ENCODE measurements around the gene ESM1. TPM values are rescaled to one million over a fixed set of nuclear protein-coding genes. Genes with fewer than 3 reads are reported as not detected.
"Not testable (repeated sequence)": the region's sequence is repeated elsewhere in the genome, so short reads cannot be mapped to it uniquely, and the experiment has no call there.

The ESM1 gene, protein sequence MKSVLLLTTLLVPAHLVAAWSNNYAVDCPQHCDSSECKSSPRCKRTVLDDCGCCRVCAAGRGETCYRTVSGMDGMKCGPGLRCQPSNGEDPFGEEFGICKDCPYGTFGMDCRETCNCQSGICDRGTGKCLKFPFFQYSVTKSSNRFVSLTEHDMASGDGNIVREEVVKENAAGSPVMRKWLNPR
- 10 to 100 TPM in 1 of 4 donors, 1 to 10 TPM in 3; 1.4 to 14.8 (median 8.5) TPM for polyA plus RNA-seq (ENCODE audit: insufficient read length in 4 of 4)

DNA sequence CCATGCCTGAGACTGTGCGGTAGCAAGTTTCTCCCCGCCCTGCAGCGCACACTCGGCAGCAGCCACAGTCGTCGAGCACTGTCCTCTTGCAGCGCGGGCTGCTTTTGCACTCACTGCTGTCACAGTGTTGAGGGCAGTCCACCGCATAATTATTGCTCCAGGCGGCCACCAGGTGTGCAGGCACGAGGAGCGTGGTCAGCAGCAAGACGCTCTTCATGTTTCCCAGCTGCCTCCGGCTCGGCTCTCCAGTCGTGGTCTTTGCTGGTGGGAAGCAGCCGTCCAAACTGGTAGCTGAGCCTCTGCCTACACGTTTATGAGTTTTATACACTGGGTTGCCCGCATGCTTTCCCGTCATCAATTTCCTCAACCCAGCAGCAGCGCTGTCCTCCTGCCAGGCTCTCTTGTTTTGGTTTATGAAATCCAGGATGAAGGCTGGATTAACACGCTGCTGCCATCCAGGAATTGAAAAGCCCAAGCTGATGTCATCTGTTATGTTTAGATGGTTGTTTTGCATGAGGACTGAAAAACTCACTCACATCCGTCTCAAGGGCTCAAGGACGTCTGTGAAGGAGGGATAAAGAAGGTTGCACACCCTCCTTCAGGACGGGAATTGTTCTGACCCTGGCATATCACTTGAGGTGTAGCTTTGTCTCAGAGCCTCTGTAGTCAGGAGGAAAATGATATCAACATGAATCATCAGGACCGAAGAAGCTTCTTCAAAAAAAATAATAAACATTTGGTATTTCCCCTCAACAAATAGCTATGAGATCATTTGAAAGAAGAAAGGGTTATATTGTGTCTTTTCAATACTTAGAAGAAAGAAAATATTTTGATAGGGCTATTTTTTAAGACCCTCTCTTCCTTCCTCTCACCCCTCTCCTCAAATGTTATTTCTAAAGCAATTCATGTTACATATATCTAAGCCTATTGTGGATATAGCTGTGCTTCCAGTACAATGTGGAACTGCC lies at the start of gene ESM1:
TSS of gene ESM1 (minus strand) at position 293 of the 968 bp plus-strand sequence. CDS start at position 217, 76 bp downstream.
- no peak for DNase-seq (ENCODE audit: low read depth in 4 of 4, low spot score in 3 of 4)

DNA sequence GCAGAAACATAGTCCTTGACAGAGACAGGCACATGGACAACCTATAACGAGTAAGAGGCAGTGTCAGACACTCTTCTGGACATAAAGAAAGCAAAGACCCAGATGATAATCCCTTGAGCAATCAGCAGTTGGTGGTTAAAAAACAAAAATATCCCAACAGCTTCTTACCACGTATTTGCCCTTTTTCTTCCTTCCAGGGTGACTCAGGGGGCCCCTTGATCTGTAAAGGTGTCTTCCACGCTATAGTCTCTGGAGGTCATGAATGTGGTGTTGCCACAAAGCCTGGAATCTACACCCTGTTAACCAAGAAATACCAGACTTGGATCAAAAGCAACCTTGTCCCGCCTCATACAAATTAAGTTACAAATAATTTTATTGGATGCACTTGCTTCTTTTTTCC lies 48.2 kb upstream of the ESM1 start:
- no peak for DNase-seq (ENCODE audit: low read depth in 4 of 4, low spot score in 3 of 4)

DNA sequence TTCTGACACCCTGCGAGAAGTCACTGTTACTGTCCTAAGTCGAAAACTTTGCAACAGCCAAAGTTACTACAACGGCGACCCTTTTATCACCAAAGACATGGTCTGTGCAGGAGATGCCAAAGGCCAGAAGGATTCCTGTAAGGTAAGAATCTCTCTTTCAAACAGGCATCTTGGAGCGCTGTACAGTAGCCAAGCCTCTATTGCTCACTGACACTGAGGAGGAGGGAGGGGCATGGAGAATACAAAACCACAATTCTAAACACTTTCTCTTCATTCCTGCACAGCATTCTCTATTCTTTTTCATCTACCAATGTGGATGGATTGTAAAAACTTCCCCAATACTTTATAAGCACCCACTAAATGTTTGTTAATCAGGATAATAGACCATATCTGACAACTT lies 46.1 kb upstream of the ESM1 start:
- no peak for DNase-seq (ENCODE audit: low read depth in 4 of 4, low spot score in 3 of 4)

DNA sequence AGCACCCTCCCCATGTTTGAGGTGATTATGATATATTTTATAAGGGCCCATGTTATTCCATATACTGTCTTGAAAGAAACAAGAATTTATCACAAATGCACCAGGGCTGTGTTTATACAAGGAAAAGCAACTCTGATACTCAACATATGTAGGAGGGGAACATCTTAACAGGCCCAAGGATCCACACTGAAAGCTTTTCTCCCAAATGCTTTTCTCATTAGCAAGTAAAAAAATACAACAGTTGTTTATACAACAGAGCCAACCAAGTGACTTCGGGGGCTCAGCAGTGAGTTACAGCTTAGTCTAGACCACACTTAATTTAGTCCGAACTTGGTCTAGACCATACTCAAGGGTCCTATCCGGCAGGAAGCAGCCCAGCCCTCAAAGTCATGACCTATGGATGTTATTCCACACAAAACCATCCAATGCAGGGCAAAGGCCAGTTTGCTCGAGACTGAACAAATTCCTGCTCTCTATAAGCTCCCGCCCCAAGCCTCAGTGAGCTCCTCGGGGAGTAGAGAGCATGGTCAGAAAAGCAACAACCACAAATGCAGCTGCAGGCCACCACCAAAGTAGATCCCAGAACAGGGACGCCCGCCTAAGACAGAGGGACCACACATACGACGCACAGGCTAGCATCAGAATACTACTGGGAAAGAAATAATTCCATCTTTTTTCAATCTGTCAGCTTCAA lies 45.4 kb upstream of the ESM1 start:
- DNase-seq (ENCODE audit: low read depth in 4 of 4, low spot score in 3 of 4), result no peak

DNA sequence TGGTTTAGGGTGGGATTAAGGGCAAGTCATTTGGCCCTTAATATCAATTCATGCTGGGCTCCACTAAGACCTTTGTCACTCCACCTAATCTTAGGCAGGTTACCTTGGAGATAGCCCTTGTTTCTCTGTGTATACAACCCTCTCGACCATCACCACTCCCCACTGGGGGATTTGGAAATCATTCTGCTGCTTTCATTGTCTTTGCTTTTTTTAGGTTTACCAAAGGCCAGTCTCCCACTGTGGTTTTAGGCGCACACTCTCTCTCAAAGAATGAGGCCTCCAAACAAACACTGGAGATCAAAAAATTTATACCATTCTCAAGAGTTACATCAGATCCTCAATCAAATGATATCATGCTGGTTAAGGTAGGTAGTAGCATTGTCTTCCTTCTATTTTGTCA lies 44.8 kb upstream of the ESM1 start:
- DNase-seq (ENCODE audit: low read depth in 4 of 4, low spot score in 3 of 4), result no peak

DNA sequence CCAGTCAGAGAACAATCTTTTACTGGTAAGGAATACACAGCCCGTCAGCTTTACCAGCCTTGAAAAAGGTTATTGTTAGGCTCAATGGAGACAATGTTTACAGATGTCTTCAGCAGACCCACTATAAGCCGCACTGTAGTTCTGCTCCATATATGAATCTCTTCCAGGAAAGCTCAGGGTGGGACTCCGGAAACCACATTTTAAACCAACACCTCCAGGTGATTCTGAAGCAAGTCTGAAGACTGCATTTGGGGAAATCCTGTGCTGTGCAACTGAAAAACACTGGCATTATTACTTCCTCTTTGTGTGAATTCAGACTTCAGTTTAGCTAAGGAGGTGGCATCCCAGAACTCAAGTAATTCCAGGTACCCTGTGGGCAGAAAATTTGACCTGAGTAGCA lies 42.2 kb upstream of the ESM1 start:
- no peak for DNase-seq (ENCODE audit: low read depth in 4 of 4, low spot score in 3 of 4)

DNA sequence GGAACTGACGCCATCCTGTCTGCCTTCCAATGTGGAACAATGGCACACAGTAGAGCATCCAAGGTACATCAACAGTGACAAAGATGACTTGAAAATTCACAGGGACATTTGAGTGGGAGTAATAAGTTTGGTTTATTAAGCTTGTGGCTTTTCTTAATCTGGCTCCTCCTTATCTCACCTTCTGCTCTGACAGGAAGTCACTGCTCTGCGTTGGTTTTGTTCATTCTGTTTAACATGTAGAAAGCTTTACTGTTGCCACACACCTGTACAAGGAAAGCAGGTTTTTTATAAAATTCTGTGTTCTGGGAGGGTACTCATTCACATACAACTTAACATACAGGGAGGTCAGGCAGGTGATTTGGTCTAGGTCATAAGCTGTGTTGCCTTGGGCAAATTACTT lies 37.1 kb upstream of the ESM1 start:
- no peak for DNase-seq (ENCODE audit: low read depth in 4 of 4, low spot score in 3 of 4)

DNA sequence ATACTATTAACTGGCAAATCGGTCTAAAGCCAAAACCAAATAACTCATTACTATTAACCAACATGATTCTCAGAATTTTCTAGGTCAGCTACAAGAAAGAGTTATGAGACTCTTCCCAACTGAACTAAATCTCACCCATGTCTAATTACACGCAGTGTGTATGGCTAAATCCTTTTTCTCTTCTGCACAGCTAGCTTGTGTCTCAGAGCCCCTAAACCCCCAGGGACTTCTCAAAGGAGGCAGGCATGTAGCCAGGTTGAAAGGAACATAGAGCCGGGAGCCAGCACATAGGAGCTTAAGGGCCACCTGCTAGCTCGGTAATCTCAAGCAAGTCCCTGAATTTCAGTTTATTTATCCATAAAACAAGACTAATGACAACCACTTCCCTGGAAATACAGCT lies 36.4 kb upstream of the ESM1 start:
- DNase-seq (ENCODE audit: low read depth in 4 of 4, low spot score in 3 of 4), result no peak

DNA sequence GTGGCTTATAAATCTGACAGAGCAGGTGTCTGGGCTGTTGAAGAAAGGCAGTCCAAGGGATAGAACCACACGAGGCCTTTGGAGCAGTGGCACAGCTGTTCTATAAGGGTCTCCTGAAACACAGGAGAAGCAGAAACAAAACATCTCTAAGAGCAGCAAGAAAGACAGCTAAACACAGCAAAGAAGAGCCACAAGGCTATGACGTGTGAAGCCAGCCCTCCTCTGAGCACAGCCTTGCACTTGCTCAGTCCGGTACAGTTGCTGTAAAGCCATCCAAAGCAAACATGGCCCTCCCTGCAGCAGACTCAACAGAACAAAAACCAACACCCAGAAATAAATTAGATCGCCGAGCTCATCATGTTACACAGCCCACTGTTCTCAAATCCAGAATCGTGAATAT lies 36.0 kb upstream of the ESM1 start:
- DNase-seq (ENCODE audit: low read depth in 4 of 4, low spot score in 3 of 4), result no peak

DNA sequence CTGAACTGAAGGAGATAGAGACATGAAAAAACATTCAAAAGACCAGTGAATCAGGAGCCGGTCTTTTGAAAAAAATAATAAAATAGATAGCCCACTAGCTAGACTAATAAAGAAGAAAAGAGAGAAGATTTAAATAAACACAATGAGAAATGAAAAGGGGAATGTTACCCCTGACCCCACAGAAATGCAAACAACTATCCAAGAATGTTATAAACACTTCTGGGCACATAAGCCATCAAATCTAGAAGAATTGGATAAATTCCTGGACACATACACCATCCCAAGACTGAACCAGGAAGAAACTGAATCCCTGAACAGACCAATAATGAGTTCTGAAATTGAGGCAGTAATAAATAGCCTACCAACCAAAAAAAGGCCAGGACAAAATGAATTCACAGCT lies 24.8 kb upstream of the ESM1 start:
- DNase-seq (ENCODE audit: low read depth in 4 of 4, low spot score in 3 of 4), result not testable (repeated sequence)

DNA sequence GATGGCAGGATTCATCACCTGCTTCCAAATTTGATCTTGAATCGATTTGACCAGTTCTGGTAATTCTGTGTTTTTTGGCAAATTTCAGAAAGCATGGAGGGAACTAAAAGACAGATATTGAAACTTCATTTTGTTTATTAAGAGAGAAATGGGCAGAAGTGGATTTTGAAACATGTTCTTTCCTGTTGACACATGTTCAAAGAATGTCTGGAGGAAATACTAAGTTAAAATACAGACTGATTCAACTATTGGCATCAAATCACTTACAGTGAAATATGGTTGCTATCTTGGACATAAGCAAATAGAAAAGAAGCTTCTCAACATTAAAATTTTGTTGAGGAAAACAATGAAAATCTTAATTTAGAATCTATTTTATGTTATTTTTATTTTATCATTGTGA lies 19.3 kb upstream of the ESM1 start:
- no peak for DNase-seq (ENCODE audit: low read depth in 4 of 4, low spot score in 3 of 4)

DNA sequence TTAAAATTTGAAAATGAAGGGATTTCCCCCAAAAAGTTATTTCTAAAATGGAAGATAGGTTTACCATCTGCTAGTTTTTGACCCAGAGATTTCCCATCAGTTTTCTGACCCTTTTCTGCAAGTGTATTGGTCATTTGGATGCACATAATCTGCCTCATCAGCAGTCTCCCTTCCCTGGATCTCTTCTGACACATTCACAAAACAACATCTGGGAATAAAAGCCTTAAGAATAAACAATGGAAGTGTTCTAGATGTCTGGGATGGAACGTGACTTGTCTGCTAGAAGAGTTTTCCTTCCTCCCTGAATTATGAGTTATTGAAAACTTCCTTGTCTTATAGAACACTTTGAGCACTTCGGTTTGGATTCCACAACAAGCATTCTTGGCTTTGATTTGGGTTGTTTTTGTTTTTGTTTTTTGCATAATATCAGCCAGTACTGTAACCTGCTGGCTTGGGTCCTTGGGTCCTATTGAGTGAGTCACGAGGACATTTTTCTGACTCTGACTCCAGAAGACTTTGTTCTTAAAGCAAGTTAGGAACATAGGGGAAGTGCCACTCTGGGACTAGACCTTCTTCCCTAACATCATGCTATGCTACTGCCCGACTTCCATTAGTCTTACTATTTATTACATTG lies 18.2 kb upstream of the ESM1 start:
- DNase-seq (ENCODE audit: low read depth in 4 of 4, low spot score in 3 of 4), result no peak

DNA sequence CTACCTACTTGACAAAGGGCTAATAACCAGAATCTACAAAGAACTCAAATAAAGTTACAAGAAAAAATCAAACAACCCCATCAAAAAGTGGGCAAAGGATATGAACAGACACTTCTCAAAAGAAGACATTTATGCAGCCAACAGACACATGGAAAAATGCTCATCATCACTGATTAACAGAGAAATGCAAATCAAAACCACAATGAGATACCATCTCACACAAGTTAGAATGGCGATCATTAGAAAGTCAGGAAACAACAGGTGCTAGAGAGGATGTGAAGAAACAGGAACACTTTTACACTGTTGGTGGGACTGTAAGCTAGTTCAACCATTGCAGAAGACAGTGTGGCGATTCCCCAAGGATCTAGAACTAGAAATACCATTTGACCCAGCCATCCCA lies 16.8 kb upstream of the ESM1 start:
- not testable (repeated sequence) for DNase-seq (ENCODE audit: low read depth in 4 of 4, low spot score in 3 of 4)

DNA sequence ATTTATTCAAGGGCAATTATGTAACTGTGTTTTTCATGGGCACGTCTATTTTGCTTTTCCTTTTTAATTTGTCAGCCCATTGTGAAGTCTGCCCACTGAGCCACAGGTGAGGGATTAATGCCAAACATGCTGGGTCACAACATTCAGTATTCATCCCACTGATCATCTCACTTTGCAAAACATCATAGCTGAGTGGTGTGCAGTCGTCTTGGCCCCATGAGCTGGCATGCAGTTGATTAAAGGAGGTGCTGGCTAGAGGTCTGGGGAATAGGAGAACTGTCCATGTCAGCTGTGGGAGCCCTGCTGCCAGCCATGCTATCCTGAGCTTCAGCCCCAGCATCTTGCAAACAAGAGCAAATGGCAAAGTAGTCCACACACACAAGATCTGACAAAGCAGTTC lies 11.7 kb upstream of the ESM1 start:
- no peak for DNase-seq (ENCODE audit: low read depth in 4 of 4, low spot score in 3 of 4)

DNA sequence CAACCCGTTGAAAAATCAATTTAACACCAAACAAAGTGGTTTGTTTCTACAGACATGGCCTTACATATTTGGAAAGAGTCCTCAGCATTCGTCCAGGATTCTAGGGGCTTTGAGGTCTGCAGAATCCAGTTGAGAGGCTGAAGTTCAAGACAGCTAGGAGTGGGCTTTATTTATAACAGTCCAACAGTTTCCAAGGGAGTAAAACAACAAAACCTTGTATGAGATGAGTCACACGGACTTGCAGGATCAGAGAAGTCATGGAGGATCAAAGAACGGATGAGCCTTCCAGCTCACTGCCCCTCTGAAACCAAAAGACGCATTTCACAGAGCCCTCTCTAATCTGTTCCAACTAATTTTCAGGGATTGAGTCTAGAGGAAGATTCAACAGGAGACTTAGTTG lies 11.1 kb upstream of the ESM1 start:
- DNase-seq (ENCODE audit: low read depth in 4 of 4, low spot score in 3 of 4), result no peak

DNA sequence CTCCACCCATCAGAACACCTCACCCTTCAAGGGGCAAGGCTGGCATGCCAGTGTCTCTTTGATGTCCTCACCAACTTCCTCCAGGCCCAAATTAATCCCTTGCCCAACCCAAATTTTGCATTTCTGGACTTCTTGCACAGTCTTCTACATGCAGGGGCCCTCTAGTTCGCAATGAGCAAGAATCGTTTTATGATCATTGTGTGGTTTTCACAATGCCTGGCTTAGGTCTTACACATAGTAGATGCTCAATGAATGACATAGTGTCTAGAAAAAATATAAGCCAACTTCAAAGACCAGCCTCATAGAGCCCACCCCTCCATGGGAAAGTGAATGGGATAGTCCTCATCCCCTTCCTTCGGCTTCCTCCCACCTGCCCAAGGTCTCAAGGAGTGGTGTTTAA lies 9.8 kb upstream of the ESM1 start:
- no peak for DNase-seq (ENCODE audit: low read depth in 4 of 4, low spot score in 3 of 4)

DNA sequence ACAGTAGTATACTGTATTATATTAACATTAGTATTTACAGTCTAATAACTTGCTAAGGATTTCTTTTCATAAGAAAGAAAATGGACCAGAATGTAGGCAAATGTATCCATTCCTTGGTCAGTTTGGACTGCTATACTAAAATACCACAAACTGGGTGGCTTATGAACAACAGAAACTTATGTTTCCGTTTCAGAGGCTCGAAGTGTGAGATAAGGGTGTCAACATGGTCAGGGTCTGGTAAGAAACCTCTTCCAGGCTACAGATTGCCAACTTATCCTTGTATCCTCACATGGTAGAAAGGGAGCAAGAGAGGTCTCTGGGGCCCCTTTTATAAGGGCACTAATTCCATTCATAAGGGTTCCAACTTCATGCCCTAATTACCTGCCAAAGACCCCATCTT lies 9.2 kb upstream of the ESM1 start:
- DNase-seq (ENCODE audit: low read depth in 4 of 4, low spot score in 3 of 4), result no peak

DNA sequence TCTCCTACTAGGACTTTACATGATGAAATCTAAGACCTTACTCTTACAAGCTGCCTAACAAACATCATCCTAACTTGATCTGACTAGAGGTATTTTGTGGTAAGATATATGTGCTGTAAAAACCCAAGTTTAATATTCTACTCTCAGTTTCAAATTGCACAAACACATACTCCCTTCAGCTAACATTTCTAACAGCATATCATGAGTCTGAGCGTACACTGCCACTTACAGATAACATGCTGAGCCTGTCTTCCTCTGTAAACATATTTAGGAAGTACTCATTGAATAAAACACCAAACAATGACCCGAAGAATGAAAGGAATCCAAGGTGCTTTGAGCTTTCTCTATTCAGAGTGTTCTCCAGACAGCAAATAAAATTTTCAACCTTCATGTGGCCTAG lies 7.9 kb upstream of the ESM1 start:
- no peak for DNase-seq (ENCODE audit: low read depth in 4 of 4, low spot score in 3 of 4)

DNA sequence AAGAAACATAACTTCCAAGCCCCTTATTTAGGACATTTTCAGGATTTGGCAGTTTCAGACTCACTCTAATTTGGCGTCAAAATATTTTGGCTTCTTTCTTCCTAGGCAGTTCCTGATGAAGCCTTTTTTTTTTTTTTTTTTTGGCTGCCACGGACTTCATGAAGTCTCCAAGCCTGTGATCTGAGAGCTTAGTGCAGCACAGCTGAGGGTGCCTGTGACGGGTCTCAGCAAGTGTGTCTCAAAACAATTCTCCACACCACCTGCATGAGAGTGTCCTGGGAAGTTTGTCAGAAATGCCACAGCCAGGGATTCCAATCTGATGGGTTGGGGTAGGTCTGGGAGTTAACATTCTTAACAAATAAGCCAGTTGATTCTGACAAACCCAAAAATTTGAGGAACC lies 6.0 kb upstream of the ESM1 start:
- DNase-seq (ENCODE audit: low read depth in 4 of 4, low spot score in 3 of 4), result no peak

DNA sequence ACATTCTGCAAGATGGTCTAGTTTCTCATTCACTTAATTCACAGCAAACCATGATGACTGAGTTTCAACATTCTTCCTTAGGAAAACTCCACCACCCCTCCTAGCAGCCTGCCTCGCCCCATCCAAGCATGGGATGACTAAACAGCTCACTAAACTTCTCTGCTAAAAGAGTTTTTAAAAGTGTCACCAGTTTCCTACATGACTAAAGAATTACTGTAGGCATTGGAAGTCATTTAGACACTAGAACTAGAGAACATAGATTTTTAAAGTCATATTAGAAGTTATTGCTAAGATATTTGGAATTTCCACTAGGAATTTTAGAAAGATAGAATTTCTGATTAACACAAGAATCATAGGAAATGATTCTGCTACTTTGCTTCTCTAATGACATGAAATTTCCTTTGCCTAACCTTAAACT lies 5.5 kb upstream of the ESM1 start:
- no peak for DNase-seq (ENCODE audit: low read depth in 4 of 4, low spot score in 3 of 4)

DNA sequence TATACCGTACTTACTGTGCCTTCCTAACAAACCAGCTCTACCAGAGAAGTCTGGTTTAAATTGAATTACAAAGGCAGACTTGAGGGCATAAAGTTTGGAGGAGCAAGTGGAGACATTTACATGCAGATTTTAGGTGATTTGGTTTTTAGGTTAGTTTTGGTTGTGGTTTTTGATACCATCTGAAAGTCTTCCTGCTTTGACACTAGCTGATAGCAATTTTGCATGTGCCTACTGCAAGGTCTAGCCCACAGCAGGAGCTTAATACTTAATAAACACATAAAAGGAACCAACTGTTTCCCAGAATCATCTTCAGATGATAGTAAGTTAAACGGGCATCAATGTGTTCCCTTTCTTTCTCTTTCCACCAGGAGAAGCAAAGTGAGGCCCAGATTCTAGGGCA lies 3.4 kb upstream of the ESM1 start:
- no peak for DNase-seq (ENCODE audit: low read depth in 4 of 4, low spot score in 3 of 4)

Data from left renal pelvis (tissue), 4 donors.